HG03432 (cell line): ENCODE results near the gene FGF6.
"Not testable (repeated sequence)": the region's sequence is repeated elsewhere in the genome, so short reads cannot be mapped to it uniquely, and the experiment has no call there.

Source experiments
- ATAC-seq: cut with Tn5 transposase; IDR thresholded peaks from one replicate; pipeline ENCODE4 v1.9.1; 2021; ENCODE audit warnings: mild to moderate bottlenecking, moderate library complexity; ENCODE audit not compliant: unreplicated experiment

The FGF6 gene

DNA sequence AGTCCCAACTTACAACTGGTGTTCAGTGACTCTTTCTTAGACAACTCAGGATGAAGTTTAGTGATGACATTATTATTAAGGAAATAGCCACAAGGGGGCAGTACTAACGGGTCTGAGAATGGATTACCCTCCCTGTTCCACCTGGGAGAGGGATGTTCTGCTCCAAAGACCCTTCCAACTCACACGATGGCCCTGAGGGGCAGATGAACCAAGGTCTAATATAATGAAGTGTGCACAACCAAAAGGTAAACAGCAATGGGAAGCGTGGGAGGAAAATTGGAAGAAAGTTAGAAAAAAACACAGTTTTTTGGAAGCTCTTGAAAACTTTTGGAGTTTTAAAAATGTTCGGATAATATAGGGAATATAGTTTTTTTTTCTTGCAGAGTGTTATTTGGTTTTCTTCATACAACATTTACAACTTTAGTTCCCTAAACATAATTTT lies 24.0 kb downstream of the FGF6 start:
- ATAC-seq: no peak

DNA sequence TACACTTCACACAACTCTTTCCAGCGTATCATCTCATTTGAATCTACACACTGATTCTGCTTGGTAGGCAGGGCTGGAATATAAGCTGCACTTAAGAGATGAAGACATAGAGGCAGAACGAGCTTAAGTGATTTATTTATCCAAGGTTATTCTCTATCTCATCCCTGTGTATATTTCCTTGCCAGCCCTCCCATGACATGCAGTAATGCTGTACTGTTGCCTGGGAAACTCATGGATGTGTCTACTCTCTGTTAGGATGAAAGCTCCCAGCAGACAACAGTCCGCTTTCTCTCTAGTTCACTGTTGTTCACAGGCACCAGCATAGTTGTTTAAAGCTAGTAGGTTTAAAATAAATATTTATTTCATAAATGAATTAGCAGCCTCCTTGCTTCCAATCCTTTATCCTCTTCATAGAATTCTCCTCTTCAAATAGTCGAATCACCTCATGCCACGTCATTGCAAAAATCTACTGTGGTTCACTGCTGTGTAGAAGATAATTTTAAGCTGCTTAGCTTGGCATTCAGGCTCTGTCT lies 25.4 kb downstream of the FGF6 start:
- ATAC-seq: no peak

DNA sequence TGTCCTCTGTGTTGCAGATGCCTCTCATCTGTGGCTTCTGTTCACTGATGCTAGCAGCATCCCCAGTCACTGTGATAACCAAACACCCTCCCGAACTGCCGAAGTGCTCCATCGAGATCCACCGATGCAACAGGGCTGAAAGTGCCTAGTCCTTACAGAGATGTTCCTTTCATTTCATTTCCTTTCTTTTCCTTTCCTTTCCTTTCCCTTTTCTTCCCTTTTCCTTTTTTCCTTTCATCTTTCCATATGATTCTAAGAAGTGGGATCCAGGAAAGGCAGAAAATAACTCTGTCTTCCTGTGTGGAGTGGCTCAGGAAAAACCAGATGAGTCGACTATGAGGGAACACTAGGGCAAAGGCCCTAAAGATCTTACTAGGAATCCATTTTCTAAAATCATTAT lies 26.7 kb downstream of the FGF6 start:
- ATAC-seq: no peak

DNA sequence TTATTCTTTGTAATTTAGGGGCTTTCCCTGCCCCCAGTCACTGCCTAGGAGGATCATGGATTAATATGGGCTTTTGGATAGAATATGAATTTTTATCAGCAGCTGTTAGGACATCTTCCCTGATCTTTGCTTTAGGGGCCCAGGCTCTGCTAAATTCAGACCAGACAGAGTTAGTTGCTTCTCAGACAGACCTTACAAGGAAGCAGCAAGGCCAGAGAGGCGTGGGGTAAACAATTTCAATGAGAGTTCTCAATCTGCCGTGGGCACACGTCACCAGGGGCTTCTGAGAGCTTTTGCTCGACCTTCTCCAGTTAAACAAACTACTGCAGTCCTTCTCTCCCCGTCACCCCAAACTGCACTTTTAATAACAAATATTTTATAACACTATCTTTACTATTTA lies 27.7 kb downstream of the FGF6 start:
- no peak for ATAC-seq

DNA sequence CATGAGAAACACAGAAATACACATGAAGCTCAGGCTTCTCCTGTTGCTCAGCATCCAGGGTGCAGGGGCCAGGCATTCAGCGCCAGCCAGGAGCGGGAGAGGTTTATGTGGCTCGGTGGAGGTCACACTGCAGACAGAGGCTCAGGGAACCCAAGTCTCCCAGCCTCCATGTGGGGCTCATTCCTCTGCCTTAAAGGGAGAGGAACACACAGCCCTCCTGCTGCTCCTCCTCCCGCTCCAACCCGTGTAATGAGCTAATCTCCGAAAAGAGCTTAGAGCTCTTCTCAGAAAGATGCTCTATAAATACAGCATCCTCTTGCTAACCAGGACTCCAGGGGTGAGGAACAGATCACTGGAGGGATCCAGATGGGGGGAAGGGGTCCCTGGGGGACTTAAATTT lies 28.2 kb downstream of the FGF6 start:
- no peak for ATAC-seq

DNA sequence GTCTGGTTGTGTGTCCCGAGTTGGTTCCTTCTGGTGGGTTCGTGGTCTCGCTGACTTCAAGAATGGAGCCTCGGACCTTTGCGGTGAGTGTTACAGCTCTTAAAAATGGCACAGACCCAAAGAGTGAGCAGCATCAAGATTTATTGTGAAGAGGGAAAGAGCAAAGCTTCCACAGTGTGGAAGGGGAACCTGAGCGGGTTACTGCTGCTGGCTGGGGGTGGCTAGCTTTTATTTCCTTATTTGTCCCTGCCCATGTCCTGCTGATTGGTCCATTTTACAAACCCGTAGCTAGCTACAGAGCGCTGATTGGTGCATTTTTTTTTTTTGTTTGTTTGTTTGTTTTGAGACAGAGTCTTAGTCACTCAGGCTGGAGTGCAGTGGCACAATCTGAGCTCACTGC lies 29.3 kb downstream of the FGF6 start:
- no peak for ATAC-seq

DNA sequence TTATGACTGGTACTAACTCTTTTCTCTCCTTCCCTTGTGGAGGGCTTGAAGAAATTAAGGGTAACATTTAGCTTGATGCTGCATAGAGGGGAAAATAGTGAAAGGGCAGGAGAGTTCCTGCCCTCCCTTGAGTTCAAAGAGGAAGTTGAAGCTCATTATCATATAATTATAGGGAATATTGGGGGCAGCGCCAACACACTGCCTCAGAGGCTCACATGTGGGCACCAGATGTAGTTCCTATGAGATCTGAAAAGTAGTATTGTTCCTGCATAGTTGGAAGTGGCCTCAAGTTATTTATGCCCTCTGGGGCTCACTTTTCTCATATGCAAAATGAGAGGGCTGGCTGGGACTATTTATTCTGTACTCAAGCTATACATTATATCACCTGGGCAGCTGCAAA lies 33.1 kb downstream of the FGF6 start:
- no peak for ATAC-seq

DNA sequence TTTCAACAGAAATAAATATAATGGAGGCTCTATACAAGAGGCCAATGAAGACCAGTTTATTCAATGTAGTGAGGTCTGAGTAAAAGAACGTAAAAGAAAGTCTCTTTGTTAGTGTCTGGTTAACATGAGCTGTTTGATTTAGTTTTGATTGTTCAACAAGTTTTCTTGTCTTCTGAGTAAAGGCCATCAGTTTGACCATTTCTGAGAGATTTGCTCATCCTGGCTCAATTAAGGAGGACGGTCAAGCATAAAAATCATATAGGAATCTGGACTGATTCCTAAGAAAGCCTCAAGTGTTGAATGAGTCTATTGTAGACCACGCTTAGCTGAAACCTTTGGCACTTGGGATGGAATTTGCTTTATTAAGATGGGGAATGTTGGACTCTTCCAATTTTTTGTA lies 33.6 kb downstream of the FGF6 start:
- no peak for ATAC-seq

DNA sequence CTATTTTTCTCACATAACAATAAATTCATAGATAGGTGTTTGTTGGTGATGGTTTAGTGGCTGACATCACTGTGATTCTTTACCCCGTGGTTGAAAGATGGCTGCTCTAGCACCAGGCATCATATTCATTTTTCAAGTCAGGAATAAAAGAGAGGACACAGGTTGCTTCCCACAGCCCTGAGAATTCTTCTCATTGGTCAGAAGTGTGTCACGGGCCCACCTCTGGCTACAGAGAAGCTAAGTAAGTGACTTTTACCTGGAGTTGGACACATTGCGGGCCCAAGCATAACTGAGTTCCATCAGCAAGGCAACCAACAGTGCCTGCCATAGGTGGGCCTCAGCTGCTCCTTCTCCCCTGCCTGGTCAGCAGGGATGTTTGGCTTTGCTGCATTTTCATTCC lies 38.5 kb downstream of the FGF6 start:
- no peak for ATAC-seq

DNA sequence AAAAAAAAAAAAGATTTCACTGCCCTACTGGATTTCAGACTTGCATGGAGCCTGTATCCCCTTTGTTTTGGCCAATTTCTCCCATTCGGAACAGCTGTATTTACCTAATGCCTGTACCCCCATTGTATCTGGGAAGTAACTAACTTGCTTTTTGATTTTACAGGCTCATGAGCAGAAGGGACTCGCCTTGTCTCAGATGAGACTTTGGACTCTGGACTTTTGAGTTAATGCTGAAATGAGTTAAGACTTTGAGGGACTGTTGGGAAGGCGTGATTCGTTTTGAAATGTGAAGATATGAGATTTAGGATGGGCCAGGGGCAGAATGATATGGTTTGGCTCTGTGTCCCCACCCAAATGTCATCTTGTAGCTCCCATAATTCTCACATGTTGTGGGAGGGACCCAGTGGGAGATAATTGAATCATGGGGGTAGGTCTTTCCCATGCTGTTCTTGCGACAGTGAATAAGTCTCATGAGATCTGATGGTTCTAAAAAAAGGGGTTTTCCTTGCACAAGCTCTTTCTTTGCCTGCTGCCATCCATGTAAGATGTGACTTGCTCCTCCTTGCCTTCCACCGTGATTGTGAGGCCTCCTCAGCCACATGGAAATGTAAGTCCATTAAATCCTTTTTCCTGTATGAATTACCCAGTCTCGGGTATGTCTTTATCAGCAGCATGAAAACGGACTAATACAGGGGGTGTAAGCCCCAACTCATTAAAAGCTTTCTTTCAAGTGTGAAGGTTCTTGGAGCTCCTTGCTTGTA lies 40.6 kb downstream of the FGF6 start:
- not testable (repeated sequence) for ATAC-seq

DNA sequence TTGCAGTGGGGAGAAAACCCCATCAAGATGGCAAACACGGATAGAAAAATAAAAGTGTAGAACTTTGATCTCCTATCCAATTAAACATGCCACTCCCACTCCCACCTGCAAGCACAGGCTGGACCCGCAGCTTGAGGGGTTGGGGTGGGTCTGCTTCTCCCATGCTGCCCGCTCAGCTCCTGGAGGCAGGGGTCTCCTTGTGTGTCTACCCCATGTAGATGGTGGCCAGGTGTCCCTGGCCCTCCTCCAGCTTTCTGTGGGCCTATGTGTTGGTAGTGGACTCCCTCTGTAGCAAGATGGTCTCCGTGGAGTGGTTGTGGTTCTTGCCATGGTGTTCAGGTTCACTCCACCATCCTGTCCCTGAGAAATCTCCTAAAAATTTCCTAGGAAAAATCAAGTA lies 42.6 kb downstream of the FGF6 start:
- ATAC-seq: no peak

DNA sequence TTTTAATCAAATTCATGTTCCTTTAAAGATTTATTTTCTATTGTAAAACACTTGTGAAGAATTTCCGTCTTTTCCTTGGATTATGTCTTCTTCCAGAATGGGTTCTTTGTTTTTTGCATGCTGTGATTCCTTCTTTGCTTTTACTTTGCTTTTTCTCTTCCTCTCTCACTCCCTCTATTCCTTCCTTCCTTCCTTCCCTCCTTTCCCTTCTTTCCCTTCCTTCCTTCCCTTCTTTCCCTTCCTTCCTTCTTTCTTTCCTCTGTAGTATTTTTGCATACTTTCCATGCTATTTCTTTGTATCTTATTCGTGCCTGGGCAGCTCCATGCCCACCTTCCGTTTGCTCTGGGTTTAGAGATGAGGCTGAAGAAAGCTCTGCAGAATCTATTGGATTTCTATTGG lies 44.5 kb downstream of the FGF6 start:
- no peak for ATAC-seq

DNA sequence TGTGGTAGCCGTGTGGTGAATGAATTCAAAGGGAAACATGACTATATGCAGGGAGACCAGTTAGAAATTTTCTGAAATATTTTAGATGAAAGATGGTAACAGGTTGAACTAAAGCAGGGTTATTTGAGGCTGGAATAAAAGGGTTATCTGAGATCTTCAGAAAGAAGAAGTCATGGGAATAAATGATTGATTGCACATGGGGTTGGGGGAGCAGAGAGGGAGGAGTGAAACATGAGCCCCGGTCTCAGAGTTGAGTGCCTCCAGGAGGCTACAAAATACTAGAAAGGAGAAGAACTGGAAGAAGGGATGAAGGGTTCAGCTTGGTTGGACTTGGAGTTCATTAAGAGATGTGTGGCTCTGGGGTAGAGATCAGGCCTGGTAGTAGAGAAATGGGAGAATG lies 49.8 kb downstream of the FGF6 start:
- ATAC-seq: no peak

DNA sequence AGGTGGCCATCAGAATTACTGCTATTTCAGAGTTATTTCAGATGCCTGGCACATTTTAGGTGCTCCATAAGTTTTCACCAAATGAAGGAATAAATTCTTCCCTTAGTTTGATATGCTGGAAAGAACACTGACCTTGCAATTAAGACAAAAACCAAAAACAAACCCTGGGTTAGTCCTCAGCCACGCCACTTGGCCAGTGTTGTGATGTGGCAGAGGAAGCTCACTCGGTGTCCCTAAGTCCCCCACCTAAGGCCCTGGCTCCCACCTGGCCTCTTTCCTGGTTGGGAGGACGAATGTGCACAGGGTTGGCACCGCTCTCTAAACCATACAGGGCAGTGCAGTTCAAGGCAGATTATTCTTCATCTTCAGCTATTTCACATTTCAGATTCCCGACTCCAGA lies 52.4 kb downstream of the FGF6 start:
- ATAC-seq: no peak

DNA sequence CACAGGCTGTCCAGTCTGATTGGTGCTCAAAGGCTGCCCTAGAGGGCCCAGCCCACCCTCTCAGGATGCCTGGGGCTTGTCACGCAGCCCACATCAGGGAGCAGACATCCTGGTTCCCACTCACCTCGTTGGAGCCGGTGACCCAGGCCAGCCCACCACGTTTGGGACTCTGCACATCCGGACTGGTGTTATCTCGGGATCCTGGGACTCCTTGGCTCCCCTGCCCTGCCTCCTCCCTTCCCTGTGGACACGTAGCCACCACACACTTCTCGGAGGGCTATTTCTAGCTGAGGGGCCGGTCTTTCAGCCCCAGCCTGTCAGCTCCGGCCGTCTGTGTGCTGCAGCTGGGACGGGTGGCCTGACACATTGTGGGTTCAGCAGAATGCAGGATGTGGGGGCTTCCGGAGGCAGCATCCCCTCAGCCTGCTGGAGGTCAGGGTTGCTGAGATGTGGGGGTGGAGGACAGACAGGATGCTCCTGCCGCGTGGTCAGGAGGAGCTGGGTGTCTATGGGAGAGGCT lies 53.3 kb downstream of the FGF6 start:
- ATAC-seq: no peak

DNA sequence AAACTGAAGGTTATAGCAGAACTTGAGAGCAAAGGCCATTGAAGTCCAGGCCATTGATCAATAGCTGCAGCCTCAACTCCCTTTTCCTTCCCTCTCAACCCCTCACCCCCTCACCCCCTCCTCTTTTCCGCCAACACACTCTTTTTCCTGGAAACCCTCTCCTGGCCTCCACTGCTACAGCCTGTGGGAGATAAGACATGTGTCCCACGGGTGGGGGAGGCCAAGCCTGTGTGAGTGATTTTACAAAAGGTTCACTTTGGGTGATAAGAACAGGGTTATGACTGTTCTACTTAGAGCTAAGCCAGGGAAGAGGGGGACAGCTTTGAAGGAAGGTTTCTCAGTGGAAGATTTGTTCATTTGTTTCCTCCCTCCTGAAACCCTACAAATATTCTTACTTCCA lies 57.0 kb downstream of the FGF6 start:
- ATAC-seq: no peak

DNA sequence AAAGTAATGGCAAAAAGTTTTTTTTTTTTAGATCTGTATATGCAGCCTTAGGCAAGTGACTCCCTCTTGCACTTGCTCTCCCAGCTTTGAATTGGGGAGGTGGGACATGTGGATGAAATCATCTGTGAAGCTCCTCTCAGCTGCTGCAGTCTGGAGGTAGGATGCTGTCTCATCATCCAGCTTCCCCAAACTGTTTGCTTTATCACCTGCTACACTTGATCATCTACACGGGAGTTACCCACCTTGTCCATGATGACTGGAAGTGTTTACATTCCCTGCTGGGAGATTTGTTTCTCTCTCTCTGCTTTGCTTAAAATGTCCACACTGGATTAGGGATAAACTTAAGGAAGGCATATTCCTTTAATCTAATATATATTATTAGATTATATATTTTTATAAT lies 57.6 kb downstream of the FGF6 start:
- no peak for ATAC-seq

DNA sequence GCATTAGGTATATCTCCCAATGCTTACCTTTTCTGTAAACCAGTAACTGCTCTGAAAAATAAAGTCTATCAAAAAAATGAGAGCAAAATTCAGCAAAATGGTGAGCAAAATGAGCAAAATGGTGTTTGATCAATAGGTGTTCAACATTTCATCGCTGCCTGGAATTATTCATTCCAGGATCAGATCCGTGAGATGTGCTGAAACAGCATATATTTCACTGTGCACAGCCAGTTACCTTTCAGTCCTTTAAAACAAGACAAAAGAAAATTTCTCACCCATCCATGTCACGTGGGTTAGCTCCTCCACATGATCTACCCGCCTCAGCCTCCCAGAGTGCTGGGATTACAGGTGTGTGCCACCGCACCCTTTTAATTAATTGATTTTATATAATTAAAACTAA lies 58.0 kb downstream of the FGF6 start:
- no peak for ATAC-seq

DNA sequence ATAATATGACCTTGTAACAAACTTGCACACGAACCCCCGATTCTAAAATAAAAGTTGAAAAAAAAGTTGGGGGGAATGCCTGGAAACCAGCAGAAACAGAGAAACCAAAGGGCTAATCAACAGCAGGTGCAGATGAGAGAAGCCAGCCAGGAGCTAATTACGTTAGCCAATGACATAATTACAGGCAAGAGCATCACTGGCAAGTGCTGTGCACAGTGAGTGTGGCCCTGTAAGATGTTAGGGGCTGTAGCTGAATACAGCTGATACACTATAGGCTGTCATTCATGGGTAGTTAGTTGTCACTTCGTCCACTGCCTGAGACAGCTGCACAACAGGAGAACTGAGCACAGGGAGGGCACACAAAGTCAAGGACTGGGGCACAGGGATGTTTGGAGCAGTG lies 58.8 kb downstream of the FGF6 start:
- ATAC-seq: no peak
